Fibroblast of lung (primary cell): ENCODE measurements around the gene AP1AR.

Experiments
- EZH2 ChIP-seq: IDR thresholded peaks from 2 replicates; pipeline ENCODE4 v1.5.1; 2012; ENCODE audit warnings: low read length, control low read depth, mild to moderate bottlenecking; ENCODE audit errors: missing control alignments
- TF ChIP-seq, protein P1 (sequence below), 2 donors: IDR thresholded peaks in 1 of 2; conservative IDR thresholded peaks in 1 of 2; 1 replicate in 1 of 2; 2 replicates in 1 of 2; pipeline ENCODE4 v1.5.1; 2011 to 2012; ENCODE audit warnings: low read length in 2 of 2, control low read depth in 1 of 2, inconsistent platforms in 1 of 2, low read depth in 1 of 2, mild to moderate bottlenecking in 1 of 2

DNA sequence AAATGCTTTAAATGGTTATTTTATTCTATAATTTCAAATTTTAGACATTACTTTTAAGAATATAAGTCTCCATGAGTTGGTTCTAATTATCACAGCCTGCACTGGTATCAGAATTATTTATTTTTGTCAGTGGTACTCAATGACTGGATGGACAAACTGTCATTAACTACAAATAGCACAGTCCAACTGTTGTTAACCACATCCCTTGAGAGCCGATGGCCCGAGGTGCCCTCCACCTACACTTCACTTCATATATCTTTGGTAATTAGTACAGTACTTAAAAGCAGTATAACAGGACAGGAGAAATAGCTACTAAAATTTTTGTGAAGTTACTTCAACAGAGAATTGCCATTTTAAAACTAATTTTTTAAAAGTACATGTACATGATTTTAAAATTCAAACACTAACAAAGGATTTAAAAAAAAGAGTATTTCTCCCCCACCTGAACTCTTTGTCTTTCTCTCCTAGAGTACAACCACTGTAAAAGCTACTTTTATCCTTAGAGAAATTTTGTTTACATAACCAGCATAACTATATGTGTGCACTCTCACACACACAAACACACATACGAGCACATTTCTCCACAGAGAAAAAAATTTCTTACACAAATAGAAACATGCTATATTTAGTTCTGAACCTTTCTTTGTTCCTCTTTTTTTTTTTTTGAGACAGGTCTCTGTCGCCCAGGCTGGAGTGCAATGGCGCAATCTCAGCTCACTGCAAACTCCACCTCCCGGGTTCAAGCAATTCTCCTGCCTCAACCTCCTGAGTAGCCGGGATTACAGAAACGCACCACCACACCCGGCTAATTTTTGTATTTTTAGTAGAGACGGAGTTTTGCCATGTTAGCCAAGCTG, 47.7 kb downstream of the AP1AR start:
- TF ChIP-seq, protein P1, sequence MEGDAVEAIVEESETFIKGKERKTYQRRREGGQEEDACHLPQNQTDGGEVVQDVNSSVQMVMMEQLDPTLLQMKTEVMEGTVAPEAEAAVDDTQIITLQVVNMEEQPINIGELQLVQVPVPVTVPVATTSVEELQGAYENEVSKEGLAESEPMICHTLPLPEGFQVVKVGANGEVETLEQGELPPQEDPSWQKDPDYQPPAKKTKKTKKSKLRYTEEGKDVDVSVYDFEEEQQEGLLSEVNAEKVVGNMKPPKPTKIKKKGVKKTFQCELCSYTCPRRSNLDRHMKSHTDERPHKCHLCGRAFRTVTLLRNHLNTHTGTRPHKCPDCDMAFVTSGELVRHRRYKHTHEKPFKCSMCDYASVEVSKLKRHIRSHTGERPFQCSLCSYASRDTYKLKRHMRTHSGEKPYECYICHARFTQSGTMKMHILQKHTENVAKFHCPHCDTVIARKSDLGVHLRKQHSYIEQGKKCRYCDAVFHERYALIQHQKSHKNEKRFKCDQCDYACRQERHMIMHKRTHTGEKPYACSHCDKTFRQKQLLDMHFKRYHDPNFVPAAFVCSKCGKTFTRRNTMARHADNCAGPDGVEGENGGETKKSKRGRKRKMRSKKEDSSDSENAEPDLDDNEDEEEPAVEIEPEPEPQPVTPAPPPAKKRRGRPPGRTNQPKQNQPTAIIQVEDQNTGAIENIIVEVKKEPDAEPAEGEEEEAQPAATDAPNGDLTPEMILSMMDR (conservative IDR thresholded peaks at IDR 0.05 in 1 of 2, IDR thresholded peaks at IDR 0.05 in 1 of 2; ENCODE audit: low read depth in 1 of 2, low read length in 2 of 2) = no peak
- TF ChIP-seq EZH2 = no peak
